GM19328 (cell line): ENCODE data around the gene NEK7.

Experiments
- ATAC-seq: cut with Tn5 transposase; IDR thresholded peaks from one replicate; pipeline ENCODE4 v1.9.1; 2021; ENCODE audit warnings: mild to moderate bottlenecking, moderate library complexity; ENCODE audit not compliant: unreplicated experiment

NEK7 gene

DNA sequence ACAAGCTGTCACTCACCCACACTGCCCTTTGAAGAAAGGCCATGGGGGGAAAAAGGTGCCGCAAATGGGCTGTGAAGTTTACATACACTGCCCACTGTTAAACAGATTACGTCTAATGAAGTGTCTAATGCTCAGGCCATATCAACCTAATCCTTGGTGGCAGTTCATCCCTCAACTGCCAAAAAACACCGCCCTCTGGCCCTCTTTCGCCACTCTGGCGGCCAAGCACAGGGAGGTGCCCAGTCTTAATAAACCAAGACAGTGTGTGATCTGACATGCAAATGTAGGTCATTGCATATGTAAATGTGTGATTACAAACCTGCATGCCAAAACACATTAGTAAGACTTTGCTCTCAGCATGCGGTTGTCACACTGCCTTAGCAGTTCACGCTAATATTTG, 89.5 kb downstream of the NEK7 start:
- ATAC-seq: no peak

- ATAC-seq: peak; percentile 68
Observed at GRCh38 chr1:198253259-198253658, 96.5 kb downstream of the NEK7 start.

- ATAC-seq: peak; percentile 98
Observed at GRCh38 chr1:198253668-198254067, 96.9 kb downstream of the NEK7 start.

- no peak for ATAC-seq
Observed at GRCh38 chr1:198254521-198254920, 97.7 kb downstream of the NEK7 start.

GRCh38 chr1:198254948-198255347, 98.2 kb downstream of the NEK7 start:
- no peak for ATAC-seq

DNA sequence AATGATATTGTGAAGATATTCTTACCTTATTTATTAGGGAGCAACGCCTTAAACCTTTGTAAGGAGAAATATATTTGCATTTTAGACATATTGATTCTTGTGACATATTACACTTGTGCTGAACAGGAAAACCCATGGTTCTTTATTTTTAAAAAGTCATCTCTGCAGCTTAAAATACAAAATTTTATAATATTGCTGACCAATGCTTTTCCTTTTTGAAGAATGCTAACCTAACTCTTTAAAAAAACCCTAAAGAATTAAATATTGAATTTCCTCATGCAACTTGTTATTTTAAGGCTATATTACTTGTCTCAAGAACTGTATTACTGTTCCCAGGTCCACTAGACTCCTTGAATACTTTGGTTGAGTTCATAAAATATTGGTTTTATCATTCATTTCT, 99.0 kb downstream of the NEK7 start:
- no peak for ATAC-seq

GRCh38 chr1:198258491-198258890, 101.7 kb downstream of the NEK7 start:
- ATAC-seq: no peak

DNA sequence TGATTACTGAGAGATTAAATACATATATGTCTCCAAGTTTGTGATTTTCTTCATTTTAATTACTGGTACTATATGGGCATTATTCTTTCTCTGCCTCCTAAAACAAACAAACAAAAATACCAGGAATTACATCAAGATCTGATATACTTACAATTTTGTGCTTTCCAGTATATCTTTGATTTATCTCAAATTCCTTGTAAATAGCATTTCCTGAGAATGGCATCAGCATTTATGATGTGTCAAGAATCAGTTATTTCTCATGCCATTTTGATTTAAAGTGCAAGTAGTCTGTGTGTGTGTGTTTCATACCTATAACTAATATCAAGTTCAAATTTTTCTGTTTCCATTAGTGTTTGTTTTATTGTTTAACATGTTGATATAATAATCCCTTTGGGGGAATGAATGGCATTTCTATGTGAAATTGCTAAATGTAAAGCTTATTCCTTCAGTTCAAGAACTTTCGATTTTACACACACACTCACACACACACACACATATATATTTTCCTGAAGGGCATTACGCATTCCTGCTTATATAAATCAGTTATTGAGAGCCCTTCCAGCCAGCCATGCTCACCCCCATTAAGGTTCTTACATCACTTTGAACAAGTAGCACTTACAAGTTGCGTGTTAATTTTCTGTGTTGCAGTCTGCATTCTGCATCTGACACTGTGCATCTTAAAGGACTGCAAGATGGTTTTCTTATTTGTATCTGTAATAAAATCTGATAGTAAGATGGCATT, 102.7 kb downstream of the NEK7 start:
- no peak for ATAC-seq

GRCh38 chr1:198261886-198262285, 105.1 kb downstream of the NEK7 start:
- ATAC-seq: no peak

- ATAC-seq: no peak
Observed at GRCh38 chr1:198263186-198263585, 106.4 kb downstream of the NEK7 start.

DNA sequence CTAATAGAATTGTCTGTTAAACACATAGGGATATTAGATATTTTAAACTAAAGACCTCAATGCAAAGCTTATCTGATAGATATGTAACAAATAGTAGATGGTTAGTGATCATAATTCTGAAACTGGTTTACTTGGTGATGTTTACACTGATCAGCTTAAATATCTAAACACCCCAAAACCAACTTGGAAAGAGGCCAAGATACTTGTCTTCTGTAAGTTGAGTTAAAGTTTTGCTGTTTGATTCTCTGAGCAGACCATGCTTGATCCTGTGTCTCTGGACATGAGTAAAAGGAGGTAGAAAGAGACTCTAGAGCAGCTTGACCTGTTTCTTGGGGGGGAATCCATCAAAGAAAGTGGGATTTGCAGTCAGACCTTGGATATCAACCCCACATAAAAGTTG, 107.5 kb downstream of the NEK7 start:
- ATAC-seq: no peak

DNA sequence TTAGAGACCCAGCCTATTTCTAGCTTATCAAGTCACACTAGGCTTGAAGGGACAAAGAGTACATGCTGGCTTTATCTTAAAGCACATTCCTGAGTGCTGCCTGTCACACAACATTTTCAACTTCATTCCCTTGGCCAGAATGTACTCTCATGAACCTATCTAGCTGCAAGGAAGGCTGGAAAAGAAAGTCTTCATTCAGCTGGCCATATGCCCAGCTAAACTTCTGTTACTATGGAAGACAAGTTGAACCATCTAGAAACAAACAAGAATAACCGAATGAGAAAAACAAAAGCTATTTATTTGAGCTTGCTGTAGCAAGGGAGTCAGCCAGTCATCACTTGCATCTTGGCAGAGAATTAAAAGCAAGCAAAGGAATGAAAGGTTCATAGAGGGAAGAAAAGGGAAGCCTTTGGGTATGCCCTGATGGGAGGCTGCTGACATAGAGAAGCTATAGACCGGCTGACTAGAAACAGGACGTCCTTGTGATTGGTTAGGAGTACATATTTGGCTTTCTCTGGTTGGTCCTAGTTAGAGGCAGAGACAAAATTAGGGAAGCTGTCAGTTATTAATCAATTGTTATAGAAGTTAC, 108.4 kb downstream of the NEK7 start:
- ATAC-seq: no peak

GRCh38 chr1:198267056-198267455, 110.3 kb downstream of the NEK7 start:
- ATAC-seq: no peak

DNA sequence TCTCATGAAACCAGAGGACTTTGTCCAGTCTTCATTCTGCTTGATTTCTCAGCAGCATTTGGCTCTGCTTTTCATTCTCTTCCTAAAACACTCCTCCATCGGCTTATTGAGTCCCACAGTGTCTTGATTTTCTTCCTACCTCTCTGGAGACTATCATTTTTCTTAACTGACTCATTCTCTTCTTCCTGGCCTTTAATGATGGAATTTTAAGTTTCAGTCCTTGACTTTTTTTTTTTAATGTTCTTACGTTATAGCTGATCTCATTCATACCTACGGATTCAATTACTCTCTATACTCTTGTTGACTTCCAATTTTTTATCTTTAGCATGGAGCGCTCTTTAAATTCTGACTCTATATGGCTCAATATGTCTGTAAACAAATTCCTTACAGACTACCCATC, 111.1 kb downstream of the NEK7 start:
- no peak for ATAC-seq

DNA sequence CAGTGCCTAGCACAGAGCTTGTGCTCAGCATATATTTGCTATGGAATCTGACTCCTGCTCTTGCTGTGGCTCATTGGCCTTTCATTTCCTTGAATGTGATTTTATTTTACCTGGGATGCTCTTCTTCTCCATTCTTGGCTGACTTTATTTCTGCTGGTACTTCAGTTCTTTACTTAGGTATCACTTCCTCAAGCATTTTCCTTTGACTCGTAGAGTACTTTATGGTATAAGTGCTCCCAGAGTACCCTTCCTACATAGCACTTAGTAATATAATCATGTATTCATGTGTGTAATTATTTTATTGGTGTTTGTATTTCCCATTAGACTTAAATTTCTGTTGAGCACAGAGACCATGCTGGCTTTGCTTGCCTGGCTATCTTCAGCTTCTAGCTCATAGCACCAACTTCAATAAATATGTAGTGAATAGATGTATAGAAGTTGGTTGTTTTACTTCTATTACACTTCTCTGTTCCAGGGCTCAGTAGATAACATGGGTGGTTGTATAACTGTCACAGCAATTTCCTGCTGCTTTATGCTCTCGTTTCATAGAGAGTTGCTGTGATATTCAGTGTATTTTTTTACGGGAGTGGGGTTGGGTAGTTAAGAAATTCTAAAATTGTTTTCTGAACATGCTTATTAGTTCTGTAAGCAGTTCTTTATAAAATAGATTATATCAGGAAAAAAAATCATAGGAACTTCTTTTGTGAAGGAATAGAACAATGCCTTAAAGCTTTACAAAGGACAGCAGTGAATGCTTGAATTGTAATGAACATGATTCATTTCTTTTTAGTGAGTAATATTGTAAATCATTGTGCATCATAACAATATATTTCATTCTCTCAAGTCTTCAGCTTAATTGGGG, 112.2 kb downstream of the NEK7 start:
- ATAC-seq: no peak

DNA sequence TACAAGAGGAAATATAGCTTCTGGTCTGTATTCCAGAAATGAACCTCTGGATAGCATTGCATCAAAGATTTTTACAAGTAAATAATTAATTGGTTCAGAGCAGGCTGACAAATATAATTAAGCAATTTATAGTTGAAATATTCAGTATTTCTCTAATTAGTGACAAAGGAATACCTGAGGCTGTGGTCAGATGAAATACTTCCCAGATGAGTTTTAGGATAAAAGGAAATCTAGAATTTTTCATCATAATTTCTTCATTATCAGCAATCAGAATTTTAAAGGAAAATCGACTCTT, 112.8 kb downstream of the NEK7 start:
- ATAC-seq: no peak

- no peak for ATAC-seq
Observed at GRCh38 chr1:198270273-198270828, 113.6 kb downstream of the NEK7 start.

- ATAC-seq: no peak
Observed at GRCh38 chr1:198271467-198271866, 114.7 kb downstream of the NEK7 start.

GRCh38 chr1:198272492-198272891, 115.7 kb downstream of the NEK7 start:
- no peak for ATAC-seq

GRCh38 chr1:198273748-198274295, 117.0 kb downstream of the NEK7 start:
- no peak for ATAC-seq

- ATAC-seq: no peak
Observed at GRCh38 chr1:198275597-198275996, 118.8 kb downstream of the NEK7 start.
